Measurements from ENCODE around the gene HTRA3.

- TF ChIP-seq CTCF (IDR thresholded peaks at IDR 0.05; ENCODE audit: insufficient read depth, low read length, poor library complexity, severe bottlenecking) (no peak), EZH2phosphoT487 (conservative IDR thresholded peaks at IDR 0.05; ENCODE audit: low read length) (no peak)
These were observed 21.5 kb upstream of the HTRA3 start for GRCh38 chr4:8248091-8248490.

All from SU-DHL-6 (cell line).